Large intestine (tissue), 3 donors: ENCODE data around the gene AFAP1L2. TPM values are rescaled to one million over a fixed set of nuclear protein-coding genes. Genes with fewer than 3 reads are reported as not detected.

Experiments used
- DNase-seq, 2 donors: peaks; one replicate each; pipeline versions ENCODE4 v3.0.0 to v3.0.0-alpha.2; 2013
- H3K27ac ChIP-seq: one replicate; pipeline ENCODE4 v1.5.1; 2013; ENCODE audit warnings: low read length
- H3K27me3 ChIP-seq: 2 replicates; pipeline ENCODE4 v1.6.1; 2013; ENCODE audit warnings: low read length; ENCODE audit not compliant: control insufficient read depth, insufficient read depth
- H3K36me3 ChIP-seq: 2 replicates; pipeline ENCODE4 v1.6.1; 2013; ENCODE audit warnings: low read length; ENCODE audit not compliant: control insufficient read depth, insufficient read depth
- H3K4me1 ChIP-seq: one replicate; pipeline ENCODE4 v1.6.1; 2013; ENCODE audit warnings: low read length; ENCODE audit not compliant: control insufficient read depth, insufficient read depth
- H3K4me3 ChIP-seq: one replicate; pipeline ENCODE4 v1.5.1; 2013; ENCODE audit warnings: low read length
- H3K9me3 ChIP-seq: one replicate; pipeline ENCODE4 v1.6.1; 2013; ENCODE audit warnings: mild to moderate bottlenecking, low read depth, low read length, moderate library complexity; ENCODE audit not compliant: control insufficient read depth
- WGBS: methylation state at CpG from one replicate; pipeline ENCODE4 v1.1.5; 2013; ENCODE audit warnings: low lambda C conversion rate; ENCODE audit not compliant: insufficient coverage; 5-methylcytosine and 5-hydroxymethylcytosine counted together
- polyA plus RNA-seq: library from polyadenylated mRNA; unstranded; fragments of 120-200 nt; gene quantifications from one replicate; pipeline ENCODE4 v1.2.1, GENCODE V29; 2013

Gene AFAP1L2
- polyA plus RNA-seq, 1 donor, result 12.0 TPM

GRCh38 chr10:114258274-114258840 lies 145.9 kb downstream of the AFAP1L2 start:
- no peak overlapping the region for H3K4me3 ChIP-seq
- WGBS, result 62% methylated on average over 4 of the region's 5 CpGs
- no peak overlapping the region for H3K27ac ChIP-seq
- DNase-seq, result peak in 1 of 2 donors; percentile 23
- peaks cover 4% of the 10 kb centered on the region for H3K4me1 ChIP-seq
- no peaks in the 10 kb centered on the region for H3K9me3 ChIP-seq
- H3K27me3 ChIP-seq, result no peaks in the 10 kb centered on the region
- peaks cover 5% of the 10 kb centered on the region for H3K36me3 ChIP-seq

GRCh38 chr10:114257498-114257897 lies 146.8 kb downstream of the AFAP1L2 start:
- peaks cover 4% of the 10 kb centered on the region for H3K4me1 ChIP-seq
- DNase-seq, result no peak
- peaks cover 5% of the 10 kb centered on the region for H3K36me3 ChIP-seq
- no CpG with 5 or more reads among the region's 3 CpGs for WGBS
- H3K27me3 ChIP-seq, result no peaks in the 10 kb centered on the region
- H3K27ac ChIP-seq, result no peak overlapping the region
- no peak overlapping the region for H3K4me3 ChIP-seq
- H3K9me3 ChIP-seq, result no peaks in the 10 kb centered on the region

DNA sequence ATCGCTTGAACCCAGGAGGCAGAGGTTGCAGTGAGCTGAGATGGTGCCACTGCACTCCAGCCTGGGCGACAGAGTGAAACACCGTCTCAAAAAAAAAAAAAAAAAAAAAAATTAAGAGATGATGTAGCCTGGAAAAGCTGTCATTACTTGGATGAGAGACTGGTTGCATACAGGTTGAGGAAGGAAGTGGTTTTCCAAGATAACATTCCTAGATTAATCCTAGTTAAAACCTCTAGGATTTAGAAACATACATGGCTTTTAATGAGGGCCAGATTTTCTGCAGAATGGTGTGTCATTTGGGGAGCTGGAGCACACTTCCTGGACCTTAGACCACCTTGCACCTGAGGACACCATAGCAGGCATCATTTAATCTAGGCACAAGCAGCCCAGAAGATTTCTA lies 147.5 kb downstream of the AFAP1L2 start:
- H3K27me3 ChIP-seq, result no peaks in the 10 kb centered on the region
- no peak overlapping the region for H3K4me3 ChIP-seq
- no peak overlapping the region for H3K27ac ChIP-seq
- H3K36me3 ChIP-seq, result peaks cover 5% of the 10 kb centered on the region
- 80% methylated on average over 1 of the region's 3 CpGs for WGBS
- H3K9me3 ChIP-seq, result no peaks in the 10 kb centered on the region
- DNase-seq, result no peak
- peaks cover 4% of the 10 kb centered on the region for H3K4me1 ChIP-seq

GRCh38 chr10:114256008-114256765 lies 148.1 kb downstream of the AFAP1L2 start:
- peaks cover 4% of the 10 kb centered on the region for H3K4me1 ChIP-seq
- H3K27ac ChIP-seq, result no peak overlapping the region
- peaks cover 5% of the 10 kb centered on the region for H3K36me3 ChIP-seq
- no peaks in the 10 kb centered on the region for H3K27me3 ChIP-seq
- no peaks in the 10 kb centered on the region for H3K9me3 ChIP-seq
- H3K4me3 ChIP-seq, result no peak overlapping the region
- no peak for DNase-seq
- 94% methylated on average over 5 of the region's 12 CpGs for WGBS

DNA sequence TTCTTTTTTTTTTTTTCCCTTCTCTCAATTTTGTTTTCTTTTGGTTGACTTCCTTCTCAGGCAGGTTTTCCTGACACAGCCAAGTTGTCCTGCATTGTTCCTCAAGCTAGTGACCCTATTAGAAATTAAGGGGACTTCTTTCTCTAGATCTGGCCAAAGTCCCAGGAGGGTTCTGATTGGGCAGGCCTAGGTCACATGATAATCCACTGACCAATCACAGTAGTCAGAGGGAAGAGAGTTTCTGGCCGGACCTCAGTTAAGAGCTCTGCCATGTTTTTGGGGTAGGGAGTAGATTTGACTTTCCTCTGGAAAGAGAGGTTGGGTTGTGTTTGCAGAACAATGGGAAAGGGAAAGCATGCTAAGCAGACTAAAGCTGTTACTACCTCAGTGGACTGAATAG lies 149.1 kb downstream of the AFAP1L2 start:
- no peaks in the 10 kb centered on the region for H3K9me3 ChIP-seq
- peaks cover 5% of the 10 kb centered on the region for H3K36me3 ChIP-seq
- no peak for DNase-seq
- H3K27me3 ChIP-seq, result no peaks in the 10 kb centered on the region
- H3K4me1 ChIP-seq, result peaks cover 4% of the 10 kb centered on the region
- no peak overlapping the region for H3K27ac ChIP-seq
- no CpG with 5 or more reads among the region's 1 CpG for WGBS
- H3K4me3 ChIP-seq, result no peak overlapping the region

- WGBS, result no CpG with 5 or more reads among the region's 7 CpGs
- H3K4me3 ChIP-seq, result no peak overlapping the region
Observed at GRCh38 chr10:114252883-114253282, 151.4 kb downstream of the AFAP1L2 start.

GRCh38 chr10:114252092-114252491 lies 152.2 kb downstream of the AFAP1L2 start:
- no peaks in the 10 kb centered on the region for H3K9me3 ChIP-seq
- no peaks in the 10 kb centered on the region for H3K4me1 ChIP-seq
- DNase-seq, result no peak
- no peak overlapping the region for H3K4me3 ChIP-seq
- peaks cover 5% of the 10 kb centered on the region for H3K36me3 ChIP-seq
- WGBS, result no CpG with 5 or more reads among the region's 5 CpGs
- no peaks in the 10 kb centered on the region for H3K27me3 ChIP-seq
- no peak overlapping the region for H3K27ac ChIP-seq

More at GRCh38 chr10:114252883-114253282, 151.4 kb downstream of the AFAP1L2 start:
- no peak overlapping the region for H3K27ac ChIP-seq
- no peak for DNase-seq
- no peaks in the 10 kb centered on the region for H3K9me3 ChIP-seq
- H3K27me3 ChIP-seq, result no peaks in the 10 kb centered on the region
- H3K4me1 ChIP-seq, result no peaks in the 10 kb centered on the region
- peaks cover 5% of the 10 kb centered on the region for H3K36me3 ChIP-seq

- H3K27ac ChIP-seq, result no peak overlapping the region
Observed at GRCh38 chr10:114250716-114251115, 153.6 kb downstream of the AFAP1L2 start.

DNA sequence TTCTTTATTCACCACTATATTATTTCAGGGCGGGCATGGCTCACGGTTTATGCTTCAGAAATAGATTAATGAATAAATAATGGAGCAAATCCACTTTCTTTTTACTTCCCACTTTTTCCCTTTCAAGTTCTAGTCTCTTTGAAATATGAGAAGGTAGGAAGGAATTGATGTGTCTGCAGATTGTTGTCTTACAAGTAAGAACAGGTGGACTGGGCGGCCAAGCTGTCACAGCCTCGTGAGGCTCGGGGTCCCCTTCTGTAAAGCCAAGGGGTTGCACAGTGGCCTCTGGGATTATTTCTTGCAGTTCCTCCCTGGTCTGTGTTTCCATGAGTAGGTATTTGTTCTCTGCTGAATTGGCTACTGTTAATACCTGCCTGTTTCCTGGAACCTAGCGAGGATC lies 154.1 kb downstream of the AFAP1L2 start:
- no peaks in the 10 kb centered on the region for H3K27me3 ChIP-seq
- WGBS, result no CpG with 5 or more reads among the region's 6 CpGs
- H3K36me3 ChIP-seq, result peaks cover 5% of the 10 kb centered on the region
- DNase-seq, result no peak
- no peak overlapping the region for H3K27ac ChIP-seq
- H3K9me3 ChIP-seq, result no peaks in the 10 kb centered on the region
- peaks cover 6% of the 10 kb centered on the region for H3K4me1 ChIP-seq
- H3K4me3 ChIP-seq, result no peak overlapping the region

More at GRCh38 chr10:114250716-114251115, 153.6 kb downstream of the AFAP1L2 start:
- H3K4me1 ChIP-seq, result peaks cover under 1% of the 10 kb centered on the region
- no peak overlapping the region for H3K4me3 ChIP-seq
- H3K27me3 ChIP-seq, result no peaks in the 10 kb centered on the region
- WGBS, result no CpG with 5 or more reads among the region's 1 CpG
- H3K36me3 ChIP-seq, result peaks cover 5% of the 10 kb centered on the region
- DNase-seq, result no peak
- no peaks in the 10 kb centered on the region for H3K9me3 ChIP-seq

GRCh38 chr10:114246679-114247305 lies 157.5 kb downstream of the AFAP1L2 start:
- peaks cover 14% of the 10 kb centered on the region for H3K4me1 ChIP-seq
- DNase-seq, result peak in 1 of 2 donors; percentile 20
- no CpG with 5 or more reads among the region's 7 CpGs for WGBS

More at GRCh38 chr10:114246679-114247305, 157.5 kb downstream of the AFAP1L2 start:
- Histone ChIP-seq H3K36me3 (no peaks in the 10 kb centered on the region), H3K4me3 (no peak overlapping the region), H3K27ac (no peak overlapping the region), H3K9me3 (no peaks in the 10 kb centered on the region), H3K27me3 (no peaks in the 10 kb centered on the region)
